ENCODE measurements around the gene ATP11C.

The ATP11C gene

GRCh38 chrX:139971394-139971749 is 38.5 kb upstream of the ATP11C start:
- TF ChIP-seq REST (IDR thresholded peaks at IDR 0.05; ENCODE audit: insufficient read depth in 1 of 2, low read depth in 2 of 2, low read length in 2 of 2) (no peak), TAF1 (IDR thresholded peaks at IDR 0.05; ENCODE audit: borderline replicate concordance, insufficient read depth, low read length) (no peak), SIN3A (IDR thresholded peaks at IDR 0.05; ENCODE audit: borderline replicate concordance, insufficient read depth, low read length) (no peak), POLR2AphosphoS5 (IDR thresholded peaks at IDR 0.05; ENCODE audit: low read depth, low read length) (no peak), FOXP2 (optimal IDR thresholded peaks at IDR 0.05; ENCODE audit: borderline replicate concordance, extremely low read depth, extremely low read length, insufficient read depth) (no peak)

- TF ChIP-seq POLR2AphosphoS5 (IDR thresholded peaks at IDR 0.05; ENCODE audit: low read depth, low read length) (no peak), SIN3A (IDR thresholded peaks at IDR 0.05; ENCODE audit: borderline replicate concordance, insufficient read depth, low read length) (no peak), TAF1 (IDR thresholded peaks at IDR 0.05; ENCODE audit: borderline replicate concordance, insufficient read depth, low read length) (no peak), FOXP2 (optimal IDR thresholded peaks at IDR 0.05; ENCODE audit: borderline replicate concordance, extremely low read depth, extremely low read length, insufficient read depth) (no peak), REST (IDR thresholded peaks at IDR 0.05; ENCODE audit: insufficient read depth in 1 of 2, low read depth in 2 of 2, low read length in 2 of 2) (no peak)
Observed at GRCh38 chrX:139969286-139969685, 36.4 kb upstream of the ATP11C start.

DNA sequence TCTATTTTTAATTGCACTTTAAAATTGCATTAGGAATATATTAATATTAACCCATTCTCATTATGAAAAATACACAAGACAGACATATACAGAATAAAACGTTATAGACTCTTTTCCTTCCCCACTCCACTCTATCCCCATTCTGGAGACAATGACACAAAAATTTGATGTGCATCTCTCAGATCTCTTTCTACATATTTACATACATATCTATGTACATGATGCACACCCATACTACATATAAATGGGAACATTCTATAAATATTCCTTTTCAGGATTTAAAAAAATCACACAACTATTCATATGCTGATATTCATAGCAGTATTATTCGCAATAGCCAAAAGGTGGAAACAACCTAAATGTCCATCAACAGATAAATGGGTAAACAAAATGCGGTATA is 34.9 kb upstream of the ATP11C start:
- no peak for TF ChIP-seq FOXP2 (optimal IDR thresholded peaks at IDR 0.05; ENCODE audit: borderline replicate concordance, extremely low read depth, extremely low read length, insufficient read depth)
- no peak for TF ChIP-seq REST (IDR thresholded peaks at IDR 0.05; ENCODE audit: insufficient read depth in 1 of 2, low read depth in 2 of 2, low read length in 2 of 2)
- TF ChIP-seq SIN3A (IDR thresholded peaks at IDR 0.05; ENCODE audit: borderline replicate concordance, insufficient read depth, low read length): no peak
- TF ChIP-seq POLR2AphosphoS5 (IDR thresholded peaks at IDR 0.05; ENCODE audit: low read depth, low read length): no peak
- TF ChIP-seq TAF1 (IDR thresholded peaks at IDR 0.05; ENCODE audit: borderline replicate concordance, insufficient read depth, low read length): no peak

- TF ChIP-seq SIN3A (IDR thresholded peaks at IDR 0.05; ENCODE audit: borderline replicate concordance, insufficient read depth, low read length) (no peak), TAF1 (IDR thresholded peaks at IDR 0.05; ENCODE audit: borderline replicate concordance, insufficient read depth, low read length) (no peak), REST (IDR thresholded peaks at IDR 0.05; ENCODE audit: insufficient read depth in 1 of 2, low read depth in 2 of 2, low read length in 2 of 2) (no peak), FOXP2 (optimal IDR thresholded peaks at IDR 0.05; ENCODE audit: borderline replicate concordance, extremely low read depth, extremely low read length, insufficient read depth) (no peak), POLR2AphosphoS5 (IDR thresholded peaks at IDR 0.05; ENCODE audit: low read depth, low read length) (no peak)
Observed at GRCh38 chrX:139967300-139967699, 34.4 kb upstream of the ATP11C start.

DNA sequence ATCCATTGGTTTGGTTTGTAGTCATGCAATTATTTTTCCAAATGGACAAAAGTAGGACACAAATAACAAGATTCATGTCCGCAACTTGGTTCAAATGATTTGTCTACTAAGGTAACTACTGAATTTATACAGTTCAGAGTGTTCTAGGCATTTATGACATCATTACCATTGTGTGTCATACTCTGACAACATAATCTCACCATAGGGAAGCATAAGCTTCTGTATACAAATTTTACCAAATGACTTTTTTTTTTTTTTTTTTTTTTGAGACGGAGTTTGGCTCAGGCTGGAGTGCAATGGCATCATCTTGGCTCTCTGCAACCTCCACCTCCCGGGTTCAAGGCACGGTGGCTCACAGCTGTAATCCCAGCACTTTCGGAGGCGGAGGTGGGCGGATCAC is 32.6 kb upstream of the ATP11C start, which contains the start of gene CXorf66:
Gene CXorf66 (minus strand): TSS at position 101 of the 400 bp plus-strand sequence. CDS start 25 bp downstream, at position 76.
- no peak for TF ChIP-seq TAF1 (IDR thresholded peaks at IDR 0.05; ENCODE audit: borderline replicate concordance, insufficient read depth, low read length)
- no peak for TF ChIP-seq SIN3A (IDR thresholded peaks at IDR 0.05; ENCODE audit: borderline replicate concordance, insufficient read depth, low read length)
- no peak for TF ChIP-seq POLR2AphosphoS5 (IDR thresholded peaks at IDR 0.05; ENCODE audit: low read depth, low read length)
- TF ChIP-seq FOXP2 (optimal IDR thresholded peaks at IDR 0.05; ENCODE audit: borderline replicate concordance, extremely low read depth, extremely low read length, insufficient read depth): no peak
- no peak for TF ChIP-seq REST (IDR thresholded peaks at IDR 0.05; ENCODE audit: insufficient read depth in 1 of 2, low read depth in 2 of 2, low read length in 2 of 2)
